ENCODE data around the gene PTRH1. TPM values are rescaled to one million over a fixed set of nuclear protein-coding genes. Genes with fewer than 3 reads are reported as not detected.

Gene PTRH1
- total and polyA plus RNA-seq, 2 donors from 2014 or later, result 20.5 to 41.3 TPM

GRCh38 chr9:127754099-127755060 lies 38.9 kb upstream of the PTRH1 start:
- FAIRE-seq (no peak), DNase-seq (peak in 4 of 5 donors; percentile 48 to 65 (median 56))
- Histone ChIP-seq H3K36me3 (ENCODE audit: control insufficient read depth in 2 of 3, insufficient read depth in 3 of 3, low read length in 3 of 3) (no peaks in the 10 kb centered on the region), H3K27ac (ENCODE audit: low read depth in 2 of 2, low read length in 2 of 2) (no peak overlapping the region), H3K9me3 (ENCODE audit: control insufficient read depth in 2 of 3, insufficient read depth in 1 of 3, low read length in 3 of 3) (no peaks in the 10 kb centered on the region), H3K4me3 (ENCODE audit: low read length in 3 of 3) (no peak overlapping the region), H3K9ac (ENCODE audit: low read length in 3 of 3) (no peak overlapping the region), H3K4me1 (ENCODE audit: control insufficient read depth in 2 of 3, insufficient read depth in 2 of 3, low read depth in 1 of 3, low read length in 3 of 3) (no peaks in the 10 kb centered on the region), H3K27me3 (ENCODE audit: control insufficient read depth, insufficient read depth, low read length) (peaks cover 10% of the 10 kb centered on the region)
- TF ChIP-seq CTCF (IDR thresholded peaks at IDR 0.05; ENCODE audit: borderline replicate concordance, extremely low read depth, insufficient read depth), result no peak
- intact Hi-C loops (cut with DNase I), result no loop called here

- no peaks in the 10 kb centered on the region for H3K36me3 ChIP-seq (ENCODE audit: control insufficient read depth in 2 of 3, insufficient read depth in 3 of 3, low read length in 3 of 3)
- no peak overlapping the region for H3K4me3 ChIP-seq (ENCODE audit: low read length in 3 of 3)
These were observed 38.2 kb upstream of the PTRH1 start for GRCh38 chr9:127753622-127754021.

GRCh38 chr9:127753148-127753547 lies 37.7 kb upstream of the PTRH1 start:
- TF ChIP-seq CTCF (IDR thresholded peaks at IDR 0.05; ENCODE audit: borderline replicate concordance, extremely low read depth, insufficient read depth), result no peak
- no peak for DNase-seq
- Histone ChIP-seq H3K27me3 (ENCODE audit: control insufficient read depth, insufficient read depth, low read length) (peaks cover 10% of the 10 kb centered on the region), H3K36me3 (ENCODE audit: control insufficient read depth in 2 of 3, insufficient read depth in 3 of 3, low read length in 3 of 3) (no peaks in the 10 kb centered on the region), H3K27ac (ENCODE audit: low read depth in 2 of 2, low read length in 2 of 2) (no peak overlapping the region), H3K4me3 (ENCODE audit: low read length in 3 of 3) (no peak overlapping the region), H3K9ac (ENCODE audit: low read length in 3 of 3) (no peak overlapping the region), H3K4me1 (ENCODE audit: control insufficient read depth in 2 of 3, insufficient read depth in 2 of 3, low read depth in 1 of 3, low read length in 3 of 3) (no peaks in the 10 kb centered on the region), H3K9me3 (ENCODE audit: control insufficient read depth in 2 of 3, insufficient read depth in 1 of 3, low read length in 3 of 3) (no peaks in the 10 kb centered on the region)
- intact Hi-C loops (cut with DNase I), result no loop called here
- no peak for FAIRE-seq

More at GRCh38 chr9:127753622-127754021, 38.2 kb upstream of the PTRH1 start:
- no peak overlapping the region for H3K27ac ChIP-seq (ENCODE audit: low read depth in 2 of 2, low read length in 2 of 2)
- DNase-seq, result no peak
- H3K4me1 ChIP-seq (ENCODE audit: control insufficient read depth in 2 of 3, insufficient read depth in 2 of 3, low read depth in 1 of 3, low read length in 3 of 3), result no peaks in the 10 kb centered on the region
- H3K9ac ChIP-seq (ENCODE audit: low read length in 3 of 3), result no peak overlapping the region
- H3K9me3 ChIP-seq (ENCODE audit: control insufficient read depth in 2 of 3, insufficient read depth in 1 of 3, low read length in 3 of 3), result no peaks in the 10 kb centered on the region
- peaks cover 10% of the 10 kb centered on the region for H3K27me3 ChIP-seq (ENCODE audit: control insufficient read depth, insufficient read depth, low read length)
- intact Hi-C loops (cut with DNase I), result no loop called here
- no peak for TF ChIP-seq CTCF (IDR thresholded peaks at IDR 0.05; ENCODE audit: borderline replicate concordance, extremely low read depth, insufficient read depth)
- no peak for FAIRE-seq
